ENCODE data around the gene CPEB1. TPM values are rescaled to one million over a fixed set of nuclear protein-coding genes. Genes with fewer than 3 reads are reported as not detected.
"Not testable (repeated sequence)": the region's sequence is repeated elsewhere in the genome, so short reads cannot be mapped to it uniquely, and the experiment has no call there.

The CPEB1 gene
- polyA plus RNA-seq, 4 donors = 0.91 to 2.7 (median 2.0) TPM

DNA sequence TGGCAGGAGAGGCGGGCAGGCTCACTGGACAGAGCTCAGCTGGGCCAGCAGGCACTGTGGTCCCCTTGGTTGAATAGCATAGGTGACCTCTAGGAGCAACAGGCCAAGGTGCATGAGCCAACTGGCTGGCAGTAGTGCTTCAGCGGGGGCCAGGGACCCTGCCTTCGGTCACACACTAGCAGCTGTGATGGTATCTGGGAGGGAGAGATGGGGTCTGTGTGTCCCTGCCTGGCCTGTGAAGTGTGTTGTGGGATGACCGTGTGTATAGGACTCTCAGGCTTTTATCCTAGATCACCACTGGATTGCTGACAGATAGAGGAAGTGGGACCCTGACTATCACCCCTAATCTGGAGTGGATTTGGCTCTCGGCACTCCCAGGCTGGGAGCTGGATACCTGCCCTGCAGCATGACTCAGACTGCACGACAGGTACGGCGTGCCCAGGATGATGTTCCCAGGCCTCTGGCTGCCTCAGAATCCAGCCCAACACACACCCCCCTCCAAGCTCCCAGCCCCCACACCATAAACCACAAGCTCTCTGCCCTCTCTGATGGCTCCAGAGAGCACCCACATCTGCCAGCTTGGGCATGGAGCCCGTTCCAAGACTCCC, 114.7 kb downstream of the CPEB1 start:
- DNase-seq (ENCODE audit: low read depth in 4 of 4, low spot score in 3 of 4) = no peak

DNA sequence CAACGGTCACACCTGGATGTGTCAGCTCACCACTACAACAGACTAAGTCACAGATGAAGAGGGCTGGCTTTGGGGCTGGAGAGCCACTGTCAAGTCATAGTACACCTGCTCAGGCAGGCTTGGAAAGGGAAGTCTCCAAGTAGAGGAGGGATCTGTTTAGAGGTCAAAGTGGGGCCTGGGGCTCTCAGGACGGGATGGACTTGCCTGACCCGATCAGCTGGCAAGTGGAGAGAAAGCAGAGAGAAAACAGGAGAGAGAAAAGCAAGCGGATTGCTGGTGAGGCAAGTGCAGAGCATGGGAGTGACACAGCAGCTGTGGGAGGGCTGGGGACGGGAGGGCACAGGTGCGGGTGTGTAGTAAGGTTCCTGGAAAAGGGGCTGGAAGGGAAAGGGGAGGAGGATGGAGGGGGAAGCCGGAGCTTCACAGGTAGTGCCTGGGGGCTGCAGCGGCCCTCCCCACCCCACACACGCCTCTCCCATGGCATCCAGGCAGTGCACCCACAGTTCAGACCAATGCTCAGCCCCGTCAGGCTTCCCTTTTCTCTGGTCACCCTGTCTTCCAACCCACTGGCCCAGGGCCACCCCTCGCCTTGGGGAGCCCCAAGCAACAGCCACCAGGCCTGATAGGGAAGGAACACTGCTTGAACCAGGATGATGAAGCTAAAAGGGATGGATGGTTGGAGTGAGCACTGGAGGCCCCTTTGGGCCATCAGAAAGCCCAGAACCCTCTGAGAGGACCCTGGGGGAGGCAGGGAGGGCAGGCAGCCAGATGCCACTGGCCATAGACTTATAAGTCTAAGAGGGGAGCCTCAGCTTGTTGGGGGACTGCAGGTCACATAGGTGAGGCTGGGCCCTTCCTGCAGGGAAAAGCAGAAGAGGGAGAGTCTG, 115.4 kb downstream of the CPEB1 start:
- DNase-seq (ENCODE audit: low read depth in 4 of 4, low spot score in 3 of 4) = no peak

DNA sequence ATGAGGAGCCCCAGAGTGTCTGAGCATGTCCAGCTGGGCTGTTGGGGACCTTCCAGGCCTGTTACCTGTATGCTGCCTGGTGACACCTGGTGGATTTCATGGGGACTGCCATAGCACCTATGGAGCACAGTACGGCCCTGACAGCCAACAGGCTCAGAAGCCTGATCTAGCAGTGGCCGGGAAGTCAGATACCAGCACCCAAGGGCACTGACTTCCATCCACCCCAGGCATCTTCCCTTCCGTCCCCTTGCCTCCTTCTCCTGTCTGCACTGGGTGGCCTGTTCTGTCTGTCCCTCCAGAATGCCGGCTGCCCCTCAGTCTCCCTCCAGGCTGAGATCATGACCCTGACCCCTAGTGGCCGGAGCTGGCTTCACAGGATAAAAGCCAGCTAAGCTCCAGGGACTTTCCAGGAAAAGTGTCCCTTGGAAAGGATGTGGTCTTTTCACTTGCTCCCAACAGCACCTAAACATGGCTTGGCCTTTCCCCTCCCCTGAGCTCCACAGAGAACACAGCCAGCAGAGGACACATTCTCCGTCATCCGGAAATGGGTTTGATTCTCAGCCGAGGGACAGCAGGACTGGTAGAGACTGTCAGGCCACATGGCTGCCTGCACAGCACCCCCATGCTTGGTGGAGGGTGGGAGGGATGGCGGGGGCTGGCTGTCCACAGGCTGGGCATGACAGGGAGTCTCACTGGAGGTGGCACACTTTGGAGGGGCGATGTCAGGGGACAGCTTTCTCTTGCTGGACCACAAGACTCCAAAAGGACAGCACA, 116.4 kb downstream of the CPEB1 start:
- DNase-seq (ENCODE audit: low read depth in 4 of 4, low spot score in 3 of 4) = peak; percentile 44 to 63 (median 52)

DNA sequence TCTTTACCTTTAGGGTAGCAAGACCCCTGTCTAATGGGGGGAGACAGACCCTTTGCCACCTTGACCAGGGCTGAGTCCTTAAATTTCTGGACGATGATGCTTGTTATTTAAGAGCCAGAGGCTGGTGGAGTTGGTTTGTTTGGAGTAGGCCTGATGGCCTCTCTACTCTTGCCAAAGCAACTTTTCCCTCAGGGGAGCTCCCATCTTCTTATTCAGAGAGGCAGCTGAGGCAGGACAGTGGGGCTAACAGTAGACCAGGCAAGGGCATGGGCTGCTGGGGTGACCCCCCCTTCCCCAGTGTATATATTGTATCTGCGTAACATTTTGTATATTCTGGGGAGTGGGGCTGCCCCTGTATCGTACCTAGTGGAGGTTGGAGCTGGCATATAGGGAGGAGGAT, 117.2 kb downstream of the CPEB1 start:
- no peak for DNase-seq (ENCODE audit: low read depth in 4 of 4, low spot score in 3 of 4)

DNA sequence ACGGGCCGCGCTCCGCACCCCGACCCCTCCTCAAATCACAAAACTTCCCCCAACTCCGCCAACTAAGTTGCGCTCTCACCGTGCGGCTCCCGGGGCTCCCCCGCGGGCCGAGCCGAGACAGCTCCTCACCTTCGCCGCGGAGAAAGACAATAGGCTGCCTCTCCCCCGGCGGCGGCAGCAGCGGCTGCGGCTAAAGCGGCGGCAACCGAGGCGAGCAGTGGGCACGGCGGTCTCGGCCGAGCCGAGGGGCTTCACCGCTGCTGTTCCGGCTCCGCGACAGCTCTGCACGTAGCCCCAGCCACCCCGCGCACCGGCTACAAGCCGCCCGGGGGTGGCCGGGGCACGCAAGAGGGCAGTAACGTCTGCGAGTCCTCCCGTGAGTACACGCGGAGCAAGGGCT, 133.6 kb downstream of the CPEB1 start:
- not testable (repeated sequence) for DNase-seq (ENCODE audit: low read depth in 4 of 4, low spot score in 3 of 4)

DNA sequence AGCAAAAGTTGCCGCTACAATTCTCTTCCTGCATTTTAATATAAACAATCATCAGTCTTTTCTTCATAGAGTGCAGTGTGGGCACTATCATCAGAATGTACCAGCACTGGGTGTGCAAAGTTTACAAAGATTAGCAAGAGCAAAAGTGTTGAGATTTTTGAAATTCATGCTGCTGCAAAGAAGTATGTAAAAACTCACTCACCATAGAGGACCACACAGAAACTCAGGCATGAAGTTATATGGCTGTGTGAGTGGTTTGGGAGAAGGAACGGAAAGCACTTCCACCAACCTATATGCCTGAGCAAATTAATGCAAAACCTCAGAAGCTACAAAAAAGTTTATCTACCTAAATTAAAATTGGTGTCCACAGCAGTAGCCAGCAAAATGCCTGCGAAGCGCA, 139.5 kb downstream of the CPEB1 start:
- DNase-seq (ENCODE audit: low read depth in 4 of 4, low spot score in 3 of 4) = not testable (repeated sequence)

DNA sequence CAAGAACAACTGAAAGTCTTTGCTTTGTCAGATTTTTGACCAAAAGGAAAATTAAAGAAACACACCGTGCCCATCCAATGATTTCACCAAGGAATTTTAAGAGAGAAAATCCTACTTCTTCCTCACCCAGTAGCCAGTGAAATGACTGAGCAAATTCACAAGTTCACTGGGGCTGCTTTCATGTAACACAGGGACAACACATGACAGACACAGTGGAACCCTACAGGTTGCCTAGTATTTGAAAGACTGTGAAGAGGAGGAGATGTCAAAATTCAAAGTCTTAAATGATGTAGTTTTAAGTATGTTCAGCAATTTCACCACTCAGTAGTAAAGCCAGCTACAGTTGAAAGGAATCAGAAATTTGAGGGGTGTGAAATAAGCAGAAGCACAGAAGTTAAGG, 140.1 kb downstream of the CPEB1 start:
- DNase-seq (ENCODE audit: low read depth in 4 of 4, low spot score in 3 of 4) = not testable (repeated sequence)

DNA sequence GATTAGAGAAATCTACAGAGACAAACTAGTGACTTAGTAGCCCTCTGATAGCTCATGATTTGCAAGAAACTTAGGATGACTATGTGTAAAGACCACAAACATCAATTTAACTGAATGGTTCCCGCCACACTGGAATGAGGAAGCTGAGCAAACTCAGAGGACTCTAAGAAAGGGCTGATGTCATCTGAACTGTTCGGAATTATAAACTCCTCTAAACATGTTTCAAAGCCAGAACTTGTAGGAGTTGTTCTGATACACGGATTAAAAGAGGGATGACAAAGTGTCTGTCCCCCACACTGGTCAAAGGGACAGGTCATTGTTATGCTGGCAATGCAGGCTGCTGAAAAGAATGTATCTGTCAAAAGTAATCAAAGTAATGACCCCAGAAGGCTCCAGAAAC, 141.3 kb downstream of the CPEB1 start:
- not testable (repeated sequence) for DNase-seq (ENCODE audit: low read depth in 4 of 4, low spot score in 3 of 4)

DNA sequence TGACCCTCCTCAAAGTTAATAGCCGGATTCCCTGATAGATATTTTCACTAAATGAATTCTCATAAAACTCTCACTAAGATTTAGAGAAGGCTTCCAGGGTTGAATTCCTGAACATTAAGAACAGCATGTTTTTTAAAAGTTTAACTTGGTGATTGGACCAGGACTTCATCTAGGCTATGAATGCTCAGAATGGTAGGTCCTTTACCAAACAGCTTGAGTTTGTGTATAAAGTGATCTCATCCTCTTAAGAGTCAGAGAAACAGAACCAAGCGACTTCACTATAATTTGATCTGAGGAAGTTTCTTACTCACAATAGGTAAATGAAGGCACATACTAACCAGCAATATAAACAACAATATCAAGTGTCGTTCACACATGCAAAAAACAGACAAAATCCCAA, 143.1 kb downstream of the CPEB1 start:
- not testable (repeated sequence) for DNase-seq (ENCODE audit: low read depth in 4 of 4, low spot score in 3 of 4)

DNA sequence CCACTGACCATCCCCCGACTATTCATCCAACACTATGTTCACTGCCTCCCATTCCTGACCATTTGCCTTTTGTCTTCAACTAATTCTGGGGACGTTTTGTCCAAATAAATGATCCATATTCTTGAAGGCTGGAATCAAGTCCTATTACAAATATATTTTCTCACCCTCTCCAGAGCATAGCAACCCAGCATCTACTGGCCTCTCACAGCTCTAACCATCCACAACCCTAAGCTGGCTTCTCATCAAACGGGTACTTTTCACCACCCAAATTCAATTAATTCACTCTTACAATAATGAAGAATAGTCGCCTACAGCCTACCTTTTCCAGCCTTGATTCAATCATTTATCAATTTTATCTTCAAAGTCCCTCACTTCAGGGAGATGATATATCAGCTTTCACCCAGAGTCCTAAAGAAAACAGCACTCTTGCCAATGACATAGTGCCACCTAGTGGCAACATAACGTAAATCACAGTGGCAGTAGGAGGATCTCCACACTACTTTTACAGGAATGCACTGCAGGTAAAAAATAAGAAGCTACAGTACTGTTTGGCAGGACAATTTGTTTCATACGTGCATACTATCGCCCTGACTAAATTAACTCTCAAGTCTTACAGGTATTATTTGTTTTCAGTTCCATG, 144.3 kb downstream of the CPEB1 start:
- DNase-seq (ENCODE audit: low read depth in 4 of 4, low spot score in 3 of 4) = not testable (repeated sequence)

DNA sequence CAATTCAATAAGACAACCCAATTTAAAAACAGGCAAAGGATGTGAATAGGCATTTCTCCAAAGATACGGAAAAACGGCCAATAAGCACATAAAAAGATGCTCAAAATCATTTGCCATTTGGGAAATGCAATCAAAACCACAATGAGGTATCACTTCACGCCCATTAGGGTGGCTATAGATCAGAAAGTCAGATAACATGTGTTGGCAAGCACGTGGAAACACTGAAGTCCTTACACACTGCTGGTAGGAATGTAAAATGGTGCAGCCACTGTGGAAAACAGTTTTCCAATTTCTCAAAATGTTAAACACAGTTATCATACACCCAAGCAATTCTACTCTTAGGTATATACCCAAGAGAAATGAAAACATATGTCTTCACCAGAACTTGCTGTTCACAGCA, 146.4 kb downstream of the CPEB1 start:
- DNase-seq (ENCODE audit: low read depth in 4 of 4, low spot score in 3 of 4) = not testable (repeated sequence)

DNA sequence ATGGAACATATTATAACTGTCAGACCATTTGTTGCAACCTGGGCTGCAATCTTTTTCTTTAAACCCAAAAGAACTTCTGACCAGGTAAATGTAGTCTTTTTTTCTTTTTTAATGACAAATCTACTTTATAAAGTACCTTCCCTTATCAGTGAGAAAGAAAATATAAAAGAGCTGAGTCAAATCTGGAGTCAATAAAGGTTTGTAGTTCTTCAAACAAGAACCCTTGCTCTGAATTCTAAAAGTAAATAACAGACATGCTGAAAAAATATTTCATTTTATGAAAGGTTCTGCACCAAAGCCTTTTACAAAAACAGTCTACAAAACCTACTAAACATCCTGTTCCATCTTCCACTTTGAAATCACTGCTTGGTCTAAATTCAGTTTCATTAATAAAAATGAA, 149.2 kb downstream of the CPEB1 start:
- DNase-seq (ENCODE audit: low read depth in 4 of 4, low spot score in 3 of 4) = not testable (repeated sequence)

Other genes starting within 250 kb of the CPEB1 start
- gene GOLGA6L9, start 217.5 kb downstream of the CPEB1 start, polyA plus RNA-seq (ENCODE audit: insufficient read length in 4 of 4) = 10 to 100 TPM in 2 of 4 donors, 1 to 10 TPM in 2; 6.1 to 22.1 (median 9.2) TPM
- gene RPS17, start 106.9 kb downstream of the CPEB1 start, polyA plus RNA-seq (ENCODE audit: insufficient read length in 4 of 4) = 1,000 to 10,000 TPM; 1,787 to 2,068 (median 1,930) TPM
- 1 to 10 TPM; 1.6 to 3.4 (median 2.0) TPM for gene AP3B2, start 62.5 kb upstream of the CPEB1 start, polyA plus RNA-seq (ENCODE audit: insufficient read length in 4 of 4)
- gene FSD2, start 158.7 kb upstream of the CPEB1 start, polyA plus RNA-seq (ENCODE audit: insufficient read length in 4 of 4) = under 1 TPM; 0.11 to 0.35 (median 0.29) TPM
- gene WHAMM, start 162.3 kb upstream of the CPEB1 start, polyA plus RNA-seq (ENCODE audit: insufficient read length in 4 of 4) = 10 to 100 TPM in 3 of 4 donors, 1 to 10 TPM in 1; 8.6 to 15.8 (median 12.4) TPM